Stimulated activated CD4-positive, alpha-beta T cell treated with anti-CD3 and anti-CD28 coated beads, TNF-alpha, amount 100 ng/mL, for 4 hours (primary cell): ENCODE measurements around the gene MAP1LC3B2.
A peak's percentile ranks its signal among the peaks of the same experiment; 100 is the strongest.

Experiments used
- DNase-seq, 3 experiments: peaks; one replicate each; pipeline ENCODE4 v3.0.0-alpha.2; 2020; ENCODE audit warnings: low read depth in 3 of 3

The MAP1LC3B2 gene

DNA sequence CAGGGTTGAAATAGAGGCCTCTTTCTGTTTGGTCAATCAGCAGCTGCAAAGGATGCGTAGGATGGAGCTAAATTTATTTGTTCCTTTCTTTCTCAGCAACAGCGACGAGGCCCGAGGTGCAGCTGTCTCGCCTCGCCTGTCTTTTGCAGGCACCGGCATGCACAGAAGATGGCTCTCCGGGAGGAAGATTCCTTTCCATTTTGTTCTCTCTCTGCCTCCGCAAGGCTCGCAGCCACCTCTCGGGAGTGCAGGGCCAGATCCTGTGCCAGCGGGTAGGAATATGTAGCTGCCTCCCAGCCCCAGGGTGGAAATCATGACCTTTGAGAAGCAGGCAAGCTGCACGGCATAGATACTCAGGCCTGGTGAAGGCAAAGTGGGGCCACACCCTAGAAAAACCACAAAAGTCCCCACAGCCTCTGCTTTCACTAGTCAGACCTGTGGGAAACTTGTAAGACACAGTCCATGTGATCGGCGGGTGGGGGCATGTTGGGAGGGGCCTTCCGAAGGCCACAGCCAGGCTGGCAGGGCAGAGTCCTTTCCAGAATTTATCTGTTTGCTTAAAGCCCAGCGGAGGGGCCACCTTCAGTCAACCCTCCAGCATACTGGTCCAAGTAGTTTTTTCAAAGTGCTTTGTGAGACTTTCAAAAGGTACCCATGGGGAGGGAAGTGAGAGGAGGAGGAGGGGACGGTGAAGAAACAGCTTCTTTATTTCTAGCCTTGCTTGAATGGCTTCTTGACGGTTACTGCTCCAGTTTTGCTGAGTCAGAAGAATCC, at the start of gene MAP1LC3B2:
MAP1LC3B2 (plus strand) TSS at position 220 of the 774 bp plus-strand sequence. CDS start 16,562 bp downstream, outside the sequence.
- peak; percentile 23 to 41 (median 38) for DNase-seq

DNA sequence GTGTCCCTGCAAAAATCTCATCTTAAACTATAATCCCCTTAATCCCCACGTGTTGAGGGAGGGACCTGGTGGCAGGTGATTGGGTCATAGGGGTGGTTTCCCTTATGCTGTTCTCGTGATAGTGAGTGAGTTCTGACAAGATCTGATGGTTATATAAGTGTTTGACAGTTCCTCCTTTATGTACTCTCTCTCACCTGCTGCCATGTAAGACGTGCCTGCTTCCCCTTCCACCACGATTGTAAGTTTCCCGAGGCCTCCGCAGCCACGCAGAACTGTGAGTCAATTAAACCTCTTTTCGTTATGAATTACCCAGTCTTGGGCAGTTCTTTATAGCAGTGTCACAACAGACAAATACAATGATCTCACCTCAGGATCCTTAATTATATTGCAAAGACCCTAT, 45.2 kb upstream of the MAP1LC3B2 start:
- DNase-seq = no peak

DNA sequence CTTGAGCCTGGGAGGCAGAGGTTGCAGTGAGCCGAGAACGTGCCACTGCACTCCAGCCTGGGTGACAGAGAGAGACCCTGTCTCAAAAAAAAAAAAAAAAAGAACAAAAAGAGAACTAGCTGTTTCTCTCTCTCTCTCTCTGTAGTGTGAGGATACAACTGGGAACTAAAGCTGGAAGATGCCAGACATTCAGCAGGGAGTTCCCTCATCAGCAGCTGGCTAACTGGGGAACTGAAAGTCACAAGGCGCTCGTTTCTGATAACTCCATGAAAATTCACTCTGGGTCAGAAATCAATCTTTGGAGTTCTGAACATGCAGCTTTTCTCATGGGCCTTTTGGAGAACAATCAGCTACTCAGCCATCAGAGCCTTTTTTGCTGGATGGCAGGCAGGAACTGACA, 43.5 kb upstream of the MAP1LC3B2 start:
- DNase-seq = no peak

DNA sequence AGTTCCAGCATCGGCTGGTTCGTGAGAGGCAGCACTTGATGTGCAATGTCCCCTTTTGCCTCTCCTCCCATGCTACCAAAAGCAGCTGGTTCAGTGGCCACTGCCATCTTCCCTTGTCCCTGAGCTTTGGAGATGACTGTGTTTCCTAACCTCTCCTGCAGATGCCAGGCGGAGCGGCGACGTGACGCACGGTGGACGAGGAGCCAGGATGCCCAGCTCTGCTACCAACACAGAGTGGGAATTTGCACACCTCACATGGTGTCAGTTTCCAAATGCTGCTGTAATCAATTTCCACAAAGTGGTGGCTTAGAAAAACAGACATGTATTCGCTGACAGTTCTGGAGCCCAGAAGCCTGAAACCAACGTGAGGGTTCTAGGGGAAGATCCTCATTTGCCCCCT, 42.5 kb upstream of the MAP1LC3B2 start:
- no peak for DNase-seq

DNA sequence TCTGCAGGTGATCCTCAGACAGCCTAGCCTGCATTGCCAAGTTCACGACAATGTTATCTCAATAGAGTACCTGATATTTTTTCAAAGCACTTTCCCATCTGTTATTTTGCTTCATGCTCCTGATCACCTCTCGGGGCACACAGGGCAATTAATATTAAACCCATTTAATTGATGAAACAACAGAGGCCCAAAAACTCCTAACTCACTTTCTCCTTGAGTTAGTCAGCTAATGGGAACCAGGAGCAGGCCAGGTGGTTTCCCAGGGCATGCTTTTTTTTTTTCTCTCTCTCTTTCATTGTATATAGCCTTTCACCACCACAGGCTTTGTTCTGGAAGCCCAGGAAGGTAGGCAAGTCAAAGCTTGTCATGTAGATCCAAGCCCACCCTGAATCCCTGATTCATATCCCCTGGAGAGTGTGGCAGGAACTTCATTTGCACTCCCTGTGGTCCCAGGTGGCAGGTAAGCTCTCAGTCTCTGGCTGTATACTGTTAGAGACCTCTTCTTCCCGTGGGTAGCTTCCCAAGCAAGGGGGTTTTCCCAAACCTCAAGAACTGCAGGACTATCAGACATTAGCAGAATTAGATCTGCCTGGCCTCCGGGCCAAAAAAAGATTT, 41.6 kb upstream of the MAP1LC3B2 start:
- DNase-seq = no peak

DNA sequence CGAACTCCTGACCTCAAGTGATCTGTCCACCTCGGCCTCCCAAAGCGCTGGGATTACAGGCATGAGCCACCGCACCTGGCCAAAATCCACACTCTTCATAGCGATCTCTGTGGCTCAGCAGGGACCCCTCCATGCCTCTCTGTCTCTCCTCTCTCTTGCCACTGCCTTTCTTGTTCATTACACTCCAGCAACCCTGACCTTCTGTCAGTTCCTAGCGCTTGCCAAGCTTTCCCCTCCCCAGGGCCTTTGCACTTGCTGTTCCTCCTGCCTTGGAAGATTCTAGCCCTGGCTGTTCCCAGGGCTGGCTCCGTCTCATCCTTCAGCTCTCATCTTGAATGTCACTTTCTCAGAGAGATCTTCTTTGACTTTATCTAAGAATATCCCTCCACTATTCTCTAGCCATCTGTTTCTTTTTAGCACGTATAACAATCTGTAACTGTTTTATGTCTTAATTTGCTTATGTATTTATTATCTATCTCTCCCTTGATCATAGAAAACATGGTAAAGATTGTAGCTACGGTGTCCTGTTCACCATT, 38.9 kb upstream of the MAP1LC3B2 start:
- DNase-seq = no peak

DNA sequence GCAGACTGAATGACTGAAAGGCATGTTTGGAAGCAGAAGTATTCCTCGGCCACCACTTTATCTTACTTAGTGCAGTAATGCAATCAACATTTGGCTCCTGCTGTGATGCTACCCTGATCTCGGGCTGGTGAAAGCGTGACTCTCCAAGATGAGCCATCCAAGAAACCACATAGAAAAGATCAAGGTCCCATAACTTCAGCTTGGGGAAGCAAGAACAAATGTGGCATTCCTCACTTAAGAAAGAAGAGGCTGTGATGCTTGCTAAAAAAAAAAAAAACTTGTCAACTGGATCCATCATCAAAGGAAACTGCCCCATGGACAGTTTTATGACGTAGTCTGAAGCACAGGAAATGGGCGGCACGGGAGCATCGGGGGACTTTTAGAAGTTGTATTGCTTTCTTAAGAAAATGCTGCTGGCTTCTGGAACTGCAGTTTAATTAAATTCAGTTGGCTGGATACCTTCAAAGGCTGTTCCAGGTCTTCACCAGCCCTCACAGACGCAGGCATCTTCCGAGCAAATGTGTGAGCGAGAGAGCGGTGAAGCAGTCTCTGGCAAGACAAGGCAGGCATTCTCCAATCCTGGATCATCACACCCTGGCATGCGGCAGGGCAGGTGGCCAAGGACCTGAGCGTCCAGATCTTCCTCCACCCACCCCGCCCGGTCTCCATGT, 38.2 kb upstream of the MAP1LC3B2 start:
- no peak for DNase-seq

DNA sequence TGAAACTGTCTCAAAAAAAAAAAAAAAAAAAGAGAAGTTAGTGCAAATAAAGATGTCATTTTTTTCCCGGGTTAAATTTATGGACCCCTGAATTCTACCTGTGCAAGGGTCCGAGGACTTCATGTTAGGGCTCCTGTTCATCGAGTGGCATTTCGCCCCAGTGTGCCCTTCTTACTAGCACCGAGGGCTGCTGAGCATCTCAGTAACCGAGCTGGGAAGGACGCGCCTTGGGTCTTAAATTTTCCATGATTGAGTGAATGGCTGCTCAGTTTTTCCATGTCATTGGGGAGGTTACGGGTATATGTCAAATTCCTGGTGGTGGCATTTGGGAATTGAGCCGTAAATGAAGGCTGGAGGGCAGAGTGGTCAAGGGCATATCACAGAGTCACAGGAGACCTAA, 34.9 kb upstream of the MAP1LC3B2 start:
- DNase-seq = no peak

DNA sequence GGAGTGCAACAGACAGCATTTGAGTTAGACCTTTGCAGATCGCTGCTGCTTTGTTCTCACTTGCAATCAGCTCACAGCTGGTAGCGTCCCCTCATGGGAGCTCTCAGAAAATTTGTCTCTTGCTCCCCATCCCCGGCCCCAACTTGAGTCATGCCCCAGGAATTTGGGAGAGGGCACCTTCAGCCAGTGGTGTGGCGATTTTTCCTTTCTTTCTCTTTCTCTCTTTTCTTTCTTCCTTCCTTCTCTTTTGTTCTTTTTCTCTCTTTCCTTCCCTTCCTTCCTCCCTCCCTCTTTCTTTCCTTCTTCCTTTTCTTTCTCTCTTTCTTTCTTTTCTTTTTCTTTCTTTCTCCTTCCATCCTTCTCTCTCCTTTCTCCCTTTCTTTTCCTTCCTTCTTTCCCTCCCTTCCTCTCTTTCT, 34.2 kb upstream of the MAP1LC3B2 start:
- no peak for DNase-seq

DNA sequence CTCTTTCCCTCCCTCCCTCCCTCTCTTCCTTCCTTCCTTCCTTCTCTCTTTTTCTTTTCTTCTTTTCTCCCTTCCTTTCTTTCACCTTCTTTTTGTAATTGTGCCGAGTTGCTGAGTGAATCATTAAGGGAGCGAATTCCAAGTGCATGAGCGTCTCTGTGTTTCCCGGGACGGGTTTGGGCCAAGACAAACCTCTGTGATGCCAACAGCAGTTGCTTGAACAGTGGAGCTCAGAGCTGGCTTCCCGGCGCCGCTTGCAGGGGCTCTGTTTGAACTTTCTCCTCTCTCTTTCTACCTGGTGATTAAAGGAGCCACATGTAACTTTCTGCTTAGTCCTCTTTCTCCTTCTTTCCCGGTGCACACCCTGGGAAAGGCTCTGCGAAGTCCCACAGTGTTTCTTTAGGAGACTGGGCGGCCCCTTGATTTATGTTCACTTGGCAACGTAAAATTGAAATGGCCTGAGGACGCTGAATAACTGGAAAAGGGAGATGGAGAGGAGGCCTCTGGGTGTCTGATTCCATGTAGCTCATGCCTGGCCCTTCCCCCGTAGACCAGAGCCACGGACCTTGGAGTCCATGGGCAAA, 33.7 kb upstream of the MAP1LC3B2 start:
- no peak for DNase-seq

DNA sequence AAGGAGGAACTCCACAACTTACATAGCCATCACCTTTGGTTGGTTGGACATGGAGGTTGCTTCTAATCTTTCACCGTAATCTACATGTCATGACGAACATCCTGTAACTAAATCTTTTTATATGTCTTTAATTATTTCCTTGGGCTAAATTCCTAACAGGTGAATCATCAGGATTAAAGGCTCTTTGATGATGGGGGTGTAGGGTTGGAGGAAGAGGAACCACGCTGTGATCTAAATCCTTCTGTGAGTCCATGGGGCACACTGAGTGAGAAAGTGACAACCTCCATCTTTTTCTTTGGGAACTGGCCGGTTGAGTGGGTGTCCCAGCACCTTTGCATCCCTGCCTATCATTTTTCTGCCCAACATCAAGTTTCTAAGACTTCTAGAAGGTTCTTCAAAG, 31.1 kb upstream of the MAP1LC3B2 start:
- DNase-seq = no peak

DNA sequence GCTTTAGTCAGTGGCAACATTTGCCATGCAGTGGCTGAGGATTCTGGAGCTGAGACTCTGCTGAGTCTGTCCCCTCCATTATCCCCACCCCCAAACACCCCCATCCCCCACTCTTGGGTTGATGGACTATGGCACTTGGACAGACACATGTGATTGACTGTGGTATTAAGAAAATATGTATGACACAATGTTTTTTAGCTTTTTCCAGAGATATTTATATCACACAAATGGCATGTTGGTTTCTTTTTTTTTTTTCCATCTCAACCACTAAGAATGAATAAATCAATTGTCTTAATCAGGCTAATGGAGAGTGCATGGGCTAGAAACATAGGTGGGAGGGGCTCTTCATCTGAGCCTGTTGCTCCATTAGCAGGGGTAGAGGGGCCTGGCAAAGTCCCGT, 30.7 kb upstream of the MAP1LC3B2 start:
- no peak for DNase-seq

DNA sequence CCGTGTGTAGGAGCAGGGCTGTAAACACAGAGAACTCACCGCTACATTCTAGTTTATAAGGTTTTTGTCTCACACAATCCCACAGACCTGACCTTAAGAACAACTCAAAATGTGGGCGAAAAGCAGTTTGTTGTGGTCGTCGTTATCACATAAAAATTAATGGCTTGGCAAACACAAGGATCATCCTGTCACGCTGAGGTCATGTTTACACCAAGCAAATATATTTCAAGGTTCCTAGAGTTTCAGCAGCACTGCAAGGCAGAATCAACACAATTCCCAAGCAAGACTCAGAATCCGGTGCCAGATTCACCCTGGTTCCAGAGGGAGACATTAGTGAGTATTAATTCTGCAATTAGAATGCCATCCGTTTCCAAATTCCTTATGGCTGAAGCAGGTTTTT, 30.1 kb upstream of the MAP1LC3B2 start:
- no peak for DNase-seq

DNA sequence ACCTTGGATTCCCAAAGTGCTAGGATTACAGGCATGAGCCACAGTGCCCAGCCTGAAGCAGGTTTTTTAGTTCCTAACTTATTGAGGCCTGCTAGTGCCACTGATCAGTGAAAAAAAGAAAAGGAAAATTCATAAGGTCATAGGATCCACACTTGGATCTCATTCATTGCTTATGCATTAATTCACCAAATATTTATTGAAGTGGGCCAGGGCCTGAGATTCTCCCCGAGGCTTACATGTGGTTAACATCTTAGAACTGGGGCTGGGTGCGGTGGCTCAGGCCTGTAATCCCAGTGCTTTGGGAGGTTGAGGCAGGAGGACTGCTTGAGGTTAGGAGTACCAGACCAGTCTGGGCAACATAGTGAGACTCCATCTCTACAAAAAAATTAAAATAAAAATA, 29.5 kb upstream of the MAP1LC3B2 start:
- DNase-seq = no peak

DNA sequence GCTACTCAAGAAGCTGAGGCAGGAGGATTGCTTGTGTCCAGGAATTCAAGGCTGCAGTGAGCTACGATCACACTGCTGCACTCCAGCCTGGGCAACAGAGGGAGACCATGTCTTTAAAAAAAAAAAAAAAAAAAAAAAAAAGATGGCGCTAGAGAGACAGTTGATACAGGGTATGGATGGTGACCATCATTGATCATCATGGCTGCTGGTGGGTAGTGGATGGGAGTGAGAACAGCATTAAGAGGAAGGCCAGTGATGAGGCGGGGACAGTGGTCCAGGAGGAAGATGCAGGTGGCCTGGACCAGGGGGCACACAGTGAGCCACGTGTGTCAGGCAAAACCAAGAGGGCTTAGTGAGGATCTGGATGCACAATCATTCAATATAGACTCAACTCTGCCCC, 26.8 kb upstream of the MAP1LC3B2 start:
- no peak for DNase-seq

DNA sequence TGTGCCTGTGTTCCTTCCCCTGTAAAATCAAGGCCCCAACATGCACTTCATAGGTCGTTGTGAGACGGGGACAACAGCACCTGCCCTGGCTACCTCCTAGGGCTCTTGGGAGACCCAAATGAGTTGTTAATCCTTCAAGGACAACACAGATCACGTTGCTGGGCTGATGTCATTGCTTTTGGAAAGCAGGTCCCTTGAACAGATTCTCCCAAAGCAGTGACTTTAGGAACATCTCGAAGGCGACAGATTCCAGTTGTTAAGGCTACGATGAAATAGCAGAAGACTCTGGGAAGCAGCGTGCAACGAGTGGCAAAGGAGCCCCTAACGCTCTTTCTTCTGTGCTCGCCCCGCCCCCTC, 26.2 kb upstream of the MAP1LC3B2 start:
- no peak for DNase-seq

DNA sequence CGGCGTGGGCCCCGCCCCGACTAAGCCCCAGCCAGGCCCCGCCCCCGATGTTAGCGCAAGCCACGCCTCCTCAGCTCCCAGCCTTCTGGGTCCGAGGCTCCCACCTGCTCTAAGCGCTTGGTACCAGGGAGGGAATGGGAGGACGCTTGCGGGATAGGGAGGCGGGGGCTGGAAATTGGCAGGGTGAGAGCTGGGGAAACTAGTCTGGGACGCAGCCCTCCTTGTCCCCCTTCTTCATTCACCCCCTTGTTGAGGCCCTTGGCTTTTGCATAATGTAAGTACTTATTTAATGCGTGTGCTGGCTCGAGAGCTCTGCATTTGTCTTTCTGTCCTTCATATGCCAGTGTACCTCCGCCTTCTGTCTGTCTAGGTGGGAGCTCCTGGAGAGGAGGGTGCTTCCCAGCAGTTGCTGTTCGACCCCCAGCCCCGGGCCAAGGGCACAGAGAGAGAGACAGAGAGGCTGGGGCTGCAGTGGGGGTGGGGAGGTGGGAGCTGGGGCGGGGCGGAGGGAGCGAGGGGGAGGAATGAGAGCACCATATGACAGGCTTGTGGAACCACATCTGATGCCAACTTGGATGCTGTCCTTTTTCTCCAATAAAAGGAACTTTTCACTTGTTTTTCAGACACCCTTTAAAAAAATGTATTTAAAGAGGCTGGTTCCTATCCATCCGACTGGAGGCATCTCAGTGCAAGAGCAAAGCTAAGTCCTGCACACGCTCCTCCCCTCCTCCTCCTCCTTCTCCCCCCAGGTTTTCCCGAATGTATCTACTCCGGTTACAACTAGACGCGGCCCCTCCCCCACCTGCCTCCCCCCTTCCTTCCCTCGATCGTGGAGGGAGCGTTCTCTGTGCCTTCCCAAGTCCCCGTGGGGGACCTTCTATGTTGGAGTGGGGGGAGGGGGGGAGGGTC, 25.6 kb upstream of the MAP1LC3B2 start:
- DNase-seq = peak; percentile 57 to 68 (median 61)

DNA sequence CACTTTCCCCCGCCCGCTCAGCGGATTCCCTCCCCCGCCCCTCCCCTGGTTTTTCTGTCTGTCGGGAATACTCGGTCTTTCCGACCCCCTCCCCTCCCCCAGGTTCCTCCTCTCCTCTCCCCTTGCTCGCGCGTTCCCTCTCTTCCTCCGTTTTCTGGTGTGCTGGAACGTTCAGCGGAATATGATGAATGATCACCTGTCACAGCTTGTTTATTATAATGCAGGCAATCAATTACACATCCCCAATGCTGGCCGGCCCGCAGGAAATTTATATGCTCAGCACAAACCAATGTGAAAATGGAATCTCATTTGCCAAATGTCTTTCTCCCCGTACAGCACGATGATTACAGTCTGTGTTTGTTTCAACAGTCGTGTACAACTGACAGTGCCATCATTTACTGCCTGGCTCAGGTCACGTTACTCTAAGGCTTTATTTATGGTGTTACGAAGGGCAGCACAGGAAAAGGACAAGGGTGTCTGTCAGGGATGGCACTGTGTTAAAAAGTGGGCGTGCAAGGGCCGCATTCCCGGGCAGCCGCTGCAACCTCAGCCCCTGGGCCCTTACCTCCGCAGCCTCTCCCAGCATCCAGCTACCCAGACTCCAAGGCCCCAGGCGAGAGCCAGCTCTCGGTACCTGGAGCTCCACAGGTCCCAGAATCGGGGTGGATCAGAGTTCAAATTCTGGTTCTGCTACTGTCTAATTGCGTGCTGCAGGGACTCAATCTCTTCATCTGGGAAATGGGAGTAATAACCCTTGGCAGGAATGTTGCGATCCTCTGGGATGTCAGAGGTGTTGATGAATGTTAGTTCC, 24.7 kb upstream of the MAP1LC3B2 start:
- DNase-seq = no peak

DNA sequence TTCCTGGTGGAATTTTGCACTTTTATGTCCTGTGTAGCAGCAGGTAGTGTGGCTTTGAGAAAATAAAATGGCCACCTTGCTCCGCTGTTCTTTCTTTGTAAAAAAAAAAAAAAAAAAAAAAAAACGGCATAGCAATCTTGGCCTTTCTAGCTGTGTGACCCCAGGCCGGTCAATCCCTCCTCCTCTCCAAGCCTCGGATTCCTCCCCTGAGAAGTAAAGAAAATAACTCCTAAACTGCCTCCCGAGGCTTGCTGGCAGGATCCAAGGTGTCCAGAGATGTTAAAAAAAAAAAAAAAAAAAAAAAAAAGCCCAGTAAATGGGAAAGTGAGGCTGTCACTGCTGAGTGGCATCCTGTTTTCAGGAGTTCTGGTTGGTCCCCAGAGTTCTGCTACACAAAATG, 23.9 kb upstream of the MAP1LC3B2 start:
- no peak for DNase-seq

DNA sequence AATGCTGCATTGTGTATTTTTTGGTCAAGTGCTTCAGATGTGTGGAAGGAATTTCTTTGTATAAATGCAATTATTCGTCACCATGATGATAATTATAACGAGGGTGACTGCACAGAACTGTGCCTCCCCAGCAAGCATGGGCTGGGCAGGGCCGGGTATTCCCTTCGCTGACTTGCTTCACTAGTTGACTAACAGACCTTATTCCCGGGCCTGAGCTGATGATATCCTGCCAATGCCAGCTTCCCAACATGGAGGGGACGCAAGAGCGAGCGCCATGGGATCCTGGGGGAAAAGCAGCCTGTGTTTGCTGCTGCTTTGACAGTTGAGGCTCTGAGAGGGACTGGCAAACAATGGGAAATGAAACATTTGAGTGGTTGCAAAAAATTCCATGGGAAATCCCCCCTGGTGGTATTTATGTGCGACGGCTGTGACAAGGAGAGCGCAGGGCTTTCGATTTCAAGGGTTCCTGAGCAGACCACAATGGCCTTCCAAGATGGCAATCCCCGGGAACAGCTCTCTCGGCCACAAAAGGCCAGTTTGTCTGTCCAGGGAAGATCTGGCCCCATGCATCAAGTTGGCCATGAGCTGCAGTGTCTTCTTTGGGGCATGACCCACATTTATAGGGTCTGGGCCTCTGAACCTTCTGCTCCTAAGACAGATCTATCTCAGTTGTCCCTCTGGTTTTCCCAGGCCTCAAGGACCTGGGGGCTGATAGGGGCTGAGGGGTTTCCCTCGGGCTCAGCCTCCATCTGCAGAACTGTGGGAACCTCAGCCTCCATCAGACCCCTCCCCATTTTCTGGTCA, 21.9 kb upstream of the MAP1LC3B2 start:
- DNase-seq = no peak
